HFFc6 (cell line): ENCODE measurements around the gene ZNF654. TPM values are rescaled to one million over a fixed set of nuclear protein-coding genes. Genes with fewer than 3 reads are reported as not detected.
A peak's percentile ranks its signal among the peaks of the same experiment; 100 is the strongest.
"Not testable (repeated sequence)": the region's sequence is repeated elsewhere in the genome, so short reads cannot be mapped to it uniquely, and the experiment has no call there.

Experiments used
- DNase-seq: peaks from one replicate; pipeline ENCODE4 v3.0.0-alpha.2; 2018
- H3K27ac Mint-ChIP-seq: 2 replicates; pipeline ENCODE4 v1.8.0; 2020; ENCODE audit warnings: mild to moderate bottlenecking, mixed read lengths
- H3K27me3 Mint-ChIP-seq: 2 replicates; pipeline ENCODE4 v1.8.0; 2021; ENCODE audit warnings: mild to moderate bottlenecking, moderate library complexity, mixed read lengths; ENCODE audit not compliant: insufficient read depth
- H3K36me3 Mint-ChIP-seq: 2 replicates; pipeline ENCODE4 v1.8.0; 2021; ENCODE audit warnings: low read depth, mixed read lengths
- H3K4me1 Mint-ChIP-seq: 2 replicates; pipeline ENCODE4 v1.8.0; 2020; ENCODE audit warnings: low read depth, mixed read lengths
- H3K4me3 Mint-ChIP-seq: 2 replicates; pipeline ENCODE4 v1.8.0; 2020; ENCODE audit warnings: mild to moderate bottlenecking, moderate library complexity, mixed read lengths
- H3K9me3 Mint-ChIP-seq: 2 replicates; pipeline ENCODE4 v1.8.0; 2020; ENCODE audit warnings: mild to moderate bottlenecking, mixed read lengths
- long read RNA-seq: library from polyadenylated mRNA; unstranded; transcript quantifications from one replicate; pipeline ENCODE4 v2.0.0, GENCODE V29; 2019
- total RNA-seq, 6 experiments: library from RNA; stranded (reverse); fragmentation: NEBNext Ultra II Directional; extraction: Animal tissue kit (Norgen Biotek cat#: 25700); gene quantifications; 2 replicates in 1 of 6; 3 replicates in 5 of 6; pipeline ENCODE4 v1.2.3, GENCODE V29; 2021
- TF ChIP-seq, protein P1 (sequence below): fragments of 200-600 bp; sonication (generic); IDR thresholded peaks from 2 replicates; pipeline ENCODE4 v1.5.0; 2021; ENCODE audit warnings: antibody characterized with exemption, mild to moderate bottlenecking

ZNF654 gene
- total RNA-seq, result 10 to 100 TPM; 11.5 to 15.5 (median 14.4) TPM
- long read RNA-seq, full-length matches to known transcripts, result 10 of 19 reads
- long read RNA-seq, partial matches to known transcripts, result 2 of 19 reads
- long read RNA-seq, other reads (novel, unspliced or antisense), result 7 of 19 reads

- peak within 1 kb of the TSS; percentile 98 for H3K4me3 Mint-ChIP-seq
- DNase-seq, result peak; percentile 99
- H3K36me3 Mint-ChIP-seq, result peaks cover 27% of the 10 kb centered on the region
- no peaks in the 10 kb centered on the region for H3K9me3 Mint-ChIP-seq
- peak within 1 kb of the TSS; percentile 91 for H3K27ac Mint-ChIP-seq
- peaks cover 2% of the 10 kb centered on the region; the same call in 1 of the 2 replicates for H3K27me3 Mint-ChIP-seq
- TF ChIP-seq, protein P1, sequence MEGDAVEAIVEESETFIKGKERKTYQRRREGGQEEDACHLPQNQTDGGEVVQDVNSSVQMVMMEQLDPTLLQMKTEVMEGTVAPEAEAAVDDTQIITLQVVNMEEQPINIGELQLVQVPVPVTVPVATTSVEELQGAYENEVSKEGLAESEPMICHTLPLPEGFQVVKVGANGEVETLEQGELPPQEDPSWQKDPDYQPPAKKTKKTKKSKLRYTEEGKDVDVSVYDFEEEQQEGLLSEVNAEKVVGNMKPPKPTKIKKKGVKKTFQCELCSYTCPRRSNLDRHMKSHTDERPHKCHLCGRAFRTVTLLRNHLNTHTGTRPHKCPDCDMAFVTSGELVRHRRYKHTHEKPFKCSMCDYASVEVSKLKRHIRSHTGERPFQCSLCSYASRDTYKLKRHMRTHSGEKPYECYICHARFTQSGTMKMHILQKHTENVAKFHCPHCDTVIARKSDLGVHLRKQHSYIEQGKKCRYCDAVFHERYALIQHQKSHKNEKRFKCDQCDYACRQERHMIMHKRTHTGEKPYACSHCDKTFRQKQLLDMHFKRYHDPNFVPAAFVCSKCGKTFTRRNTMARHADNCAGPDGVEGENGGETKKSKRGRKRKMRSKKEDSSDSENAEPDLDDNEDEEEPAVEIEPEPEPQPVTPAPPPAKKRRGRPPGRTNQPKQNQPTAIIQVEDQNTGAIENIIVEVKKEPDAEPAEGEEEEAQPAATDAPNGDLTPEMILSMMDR, result no peak
- peaks cover 53% of the 10 kb centered on the region for H3K4me1 Mint-ChIP-seq
Observed at GRCh38 chr3:88058581-88059379, at the start of gene ZNF654, which contains the start of gene CGGBP1. Gene ZNF654, plus strand, starts transcription at chr3:88059255. Its CDS starts 65 bp downstream, at chr3:88059320. Gene CGGBP1, minus strand, starts transcription at chr3:88059005. Its CDS starts 3,029 bp downstream, at chr3:88055976.

DNA sequence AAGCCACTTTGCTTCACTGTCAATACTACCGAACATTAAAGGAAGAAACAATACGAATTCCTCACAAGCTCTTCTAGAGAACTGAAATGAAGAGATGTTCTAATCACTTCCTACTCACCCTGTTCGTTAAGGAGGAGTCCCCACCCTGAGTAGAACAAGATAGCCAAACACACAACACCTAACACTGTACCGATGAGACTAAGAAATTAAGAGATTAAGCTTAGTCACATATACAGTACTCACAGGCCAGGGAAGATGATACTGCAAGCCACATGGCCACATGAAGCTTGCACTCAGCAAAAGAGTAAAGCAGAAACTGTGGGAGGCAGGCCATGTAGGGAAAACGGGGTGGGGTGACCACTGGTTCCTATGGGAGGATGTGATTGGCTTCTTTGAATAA is 48.2 kb upstream of the ZNF654 start:
- no peaks in the 10 kb centered on the region for H3K9me3 Mint-ChIP-seq
- DNase-seq, result no peak
- no peaks in the 10 kb centered on the region for H3K4me1 Mint-ChIP-seq
- TF ChIP-seq, protein P1, result no peak
- H3K27ac Mint-ChIP-seq, result no peak overlapping the region
- H3K4me3 Mint-ChIP-seq, result no peak overlapping the region
- peaks cover 26% of the 10 kb centered on the region for H3K27me3 Mint-ChIP-seq
- H3K36me3 Mint-ChIP-seq, result no peaks in the 10 kb centered on the region

DNA sequence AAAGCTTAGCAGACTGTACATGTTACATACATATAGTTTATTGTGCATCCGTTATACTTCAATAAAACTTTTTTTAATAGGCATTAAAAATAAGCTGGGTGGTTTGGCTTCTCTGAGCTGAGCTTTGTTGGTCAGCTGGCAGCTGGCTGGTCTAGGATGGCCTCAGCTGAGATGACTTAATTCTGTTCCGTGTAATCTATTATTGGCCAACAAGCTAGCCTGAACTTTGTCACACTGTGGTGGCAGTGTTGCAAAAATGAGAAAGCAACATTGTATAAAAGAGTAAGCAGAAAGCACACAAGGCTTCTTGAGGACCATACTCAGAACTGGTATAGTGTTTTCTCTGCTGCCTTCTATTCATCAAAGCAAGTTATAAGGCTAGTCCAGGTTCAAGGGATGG is 45.5 kb upstream of the ZNF654 start:
- no peak for DNase-seq
- Mint-ChIP-seq H3K4me3 (no peak overlapping the region), H3K4me1 (no peaks in the 10 kb centered on the region), H3K36me3 (no peaks in the 10 kb centered on the region), H3K27me3 (peaks cover 10% of the 10 kb centered on the region), H3K9me3 (peaks cover 5% of the 10 kb centered on the region; the same call in 1 of the 2 replicates), H3K27ac (no peak overlapping the region)
- TF ChIP-seq, protein P1, result no peak

DNA sequence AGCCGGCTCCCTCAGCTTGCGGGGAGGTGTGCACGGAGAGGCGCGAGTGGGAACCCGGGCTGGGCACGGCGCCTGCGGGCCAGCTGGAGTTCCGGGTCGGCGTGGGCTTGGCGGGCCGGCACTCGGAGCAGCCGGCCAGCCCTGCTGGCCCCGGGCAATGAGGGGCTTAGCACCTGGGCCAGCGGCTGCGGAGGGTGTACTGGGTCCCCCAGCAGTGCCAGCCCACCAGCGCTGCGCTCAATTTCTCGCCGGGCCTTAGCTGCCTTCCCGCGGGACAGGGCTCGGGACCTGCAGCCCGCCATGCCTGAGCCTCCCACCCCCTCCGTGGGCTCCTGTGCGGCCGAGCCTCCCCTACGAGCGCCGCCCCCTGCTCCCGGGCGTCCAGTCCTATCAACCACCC is 43.4 kb upstream of the ZNF654 start:
- H3K36me3 Mint-ChIP-seq, H3K9me3 Mint-ChIP-seq, H3K27ac Mint-ChIP-seq, H3K4me1 Mint-ChIP-seq, H3K4me3 Mint-ChIP-seq, DNase-seq, H3K27me3 Mint-ChIP-seq: not testable (repeated sequence)

- Mint-ChIP-seq H3K27me3 (peaks cover 8% of the 10 kb centered on the region), H3K27ac (no peak overlapping the region), H3K4me3 (no peak overlapping the region), H3K9me3 (peaks cover 5% of the 10 kb centered on the region; the same call in 1 of the 2 replicates), H3K4me1 (no peaks in the 10 kb centered on the region), H3K36me3 (no peaks in the 10 kb centered on the region)
- TF ChIP-seq, protein P1, result no peak
- no peak for DNase-seq
Observed at GRCh38 chr3:88019024-88019423, 40.0 kb upstream of the ZNF654 start.

GRCh38 chr3:88025001-88025552 is 34.0 kb upstream of the ZNF654 start:
- Mint-ChIP-seq H3K36me3 (no peaks in the 10 kb centered on the region), H3K27ac (no peak overlapping the region), H3K27me3 (peaks cover 15% of the 10 kb centered on the region), H3K9me3 (peaks cover 5% of the 10 kb centered on the region; the same call in 1 of the 2 replicates), H3K4me3 (no peak overlapping the region), H3K4me1 (peaks cover 6% of the 10 kb centered on the region)
- DNase-seq, result no peak
- TF ChIP-seq, protein P1, result no peak
